ENCODE results near the gene FHOD1.

GRCh38 chr16:67228034-67228785 lies 19.1 kb downstream of the FHOD1 start:
- no peak for TF ChIP-seq CTCF (conservative IDR thresholded peaks at IDR 0.05 in 1 of 2, IDR thresholded peaks at IDR 0.05 in 1 of 2; ENCODE audit: low read depth in 1 of 2, low read length in 2 of 2)
- no peak for TF ChIP-seq EZH2 (IDR thresholded peaks at IDR 0.05; ENCODE audit: low read length, missing control alignments)
